Measurements from ENCODE around the gene OR10P1. TPM values are rescaled to one million over a fixed set of nuclear protein-coding genes. Genes with fewer than 3 reads are reported as not detected.

Gene OR10P1
- total RNA-seq, 1 donor from 2014 or later, result not detected

- no peaks in the 10 kb centered on the region for H3K4me1 ChIP-seq
- intact Hi-C loops (cut with DNase I), result no loop called here
- no peaks in the 10 kb centered on the region for H3K36me3 ChIP-seq
- no peak for DNase-seq (ENCODE audit: extremely low spot score in 2 of 2)
- H3K27me3 ChIP-seq, result no peaks in the 10 kb centered on the region
- H3K4me3 ChIP-seq, result no peak overlapping the region
- H3K9me3 ChIP-seq, result no peaks in the 10 kb centered on the region
- H3K27ac ChIP-seq, result no peak overlapping the region
- no peak for TF ChIP-seq POLR2AphosphoS5 (IDR thresholded peaks at IDR 0.05; ENCODE audit: insufficient read depth in 1 of 2, low read depth in 1 of 2)
- TF ChIP-seq CTCF (IDR thresholded peaks at IDR 0.05), result no peak
- TF ChIP-seq POLR2A (IDR thresholded peaks at IDR 0.05), result no peak
Observed at GRCh38 chr12:55629058-55629841, 7.4 kb upstream of the OR10P1 start.

DNA sequence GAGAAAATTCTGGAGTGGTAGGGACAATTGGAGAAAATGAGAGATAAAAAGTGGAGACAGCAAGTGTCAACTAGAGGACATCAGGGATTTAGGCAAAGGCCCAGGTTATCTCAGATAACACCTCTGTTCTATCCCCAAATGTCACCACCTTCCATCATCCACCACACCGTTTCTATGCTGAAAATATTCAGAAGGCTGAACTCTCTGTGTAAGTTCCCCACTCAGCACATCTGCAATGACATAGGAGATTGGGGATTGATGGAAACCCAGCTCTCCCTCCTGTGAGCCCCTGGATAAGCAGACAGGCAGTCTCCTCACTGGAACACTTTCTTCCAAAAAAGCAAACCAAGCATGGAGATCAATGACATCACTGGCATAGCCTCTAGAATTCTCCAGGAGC lies 5.6 kb upstream of the OR10P1 start:
- Histone ChIP-seq H3K9me3 (no peaks in the 10 kb centered on the region), H3K27ac (no peak overlapping the region), H3K27me3 (no peaks in the 10 kb centered on the region), H3K36me3 (no peaks in the 10 kb centered on the region), H3K4me1 (no peaks in the 10 kb centered on the region), H3K4me3 (no peak overlapping the region)
- TF ChIP-seq POLR2A (IDR thresholded peaks at IDR 0.05) (no peak), POLR2AphosphoS5 (IDR thresholded peaks at IDR 0.05; ENCODE audit: insufficient read depth in 1 of 2, low read depth in 1 of 2) (no peak)
- no peak for DNase-seq (ENCODE audit: extremely low spot score in 2 of 2)
- intact Hi-C loops (cut with DNase I), result no loop called here

GRCh38 chr12:55631733-55632132 lies 5.0 kb upstream of the OR10P1 start:
- intact Hi-C loops (cut with DNase I), result no loop called here
- no peak for TF ChIP-seq CTCF (IDR thresholded peaks at IDR 0.05)
- no peak for TF ChIP-seq POLR2A (IDR thresholded peaks at IDR 0.05)

GRCh38 chr12:55633151-55633550 lies 3.5 kb upstream of the OR10P1 start:
- TF ChIP-seq POLR2A (IDR thresholded peaks at IDR 0.05), result no peak
- H3K4me1 ChIP-seq, result no peaks in the 10 kb centered on the region
- H3K4me3 ChIP-seq, result no peak overlapping the region
- no peak overlapping the region for H3K27ac ChIP-seq
- peak in 1 of 2 donors; percentile 32 for DNase-seq (ENCODE audit: extremely low spot score in 2 of 2)
- no peaks in the 10 kb centered on the region for H3K27me3 ChIP-seq
- H3K9me3 ChIP-seq, result no peaks in the 10 kb centered on the region
- intact Hi-C loops (cut with DNase I), result no loop called here
- H3K36me3 ChIP-seq, result no peaks in the 10 kb centered on the region

More at GRCh38 chr12:55631733-55632132, 5.0 kb upstream of the OR10P1 start:
- Histone ChIP-seq H3K4me1 (no peaks in the 10 kb centered on the region), H3K27me3 (no peaks in the 10 kb centered on the region), H3K4me3 (no peak overlapping the region), H3K27ac (no peak overlapping the region), H3K9me3 (no peaks in the 10 kb centered on the region), H3K36me3 (no peaks in the 10 kb centered on the region)
- peak in 1 of 2 donors; percentile 67 for DNase-seq (ENCODE audit: extremely low spot score in 2 of 2)

GRCh38 chr12:55636116-55636655 lies 506 bp upstream of the OR10P1 start:
- Histone ChIP-seq H3K27ac (no peak overlapping the region), H3K4me1 (no peaks in the 10 kb centered on the region), H3K36me3 (no peaks in the 10 kb centered on the region), H3K4me3 (no peak overlapping the region), H3K9me3 (no peaks in the 10 kb centered on the region), H3K27me3 (no peaks in the 10 kb centered on the region)
- TF ChIP-seq POLR2AphosphoS5 (IDR thresholded peaks at IDR 0.05; ENCODE audit: insufficient read depth in 1 of 2, low read depth in 1 of 2), result no peak
- no peak for TF ChIP-seq POLR2A (IDR thresholded peaks at IDR 0.05)
- TF ChIP-seq CTCF (IDR thresholded peaks at IDR 0.05), result no peak
- peak in 1 of 2 donors; percentile 29 for DNase-seq (ENCODE audit: extremely low spot score in 2 of 2)
- intact Hi-C loops (cut with DNase I), result no loop called here

- Histone ChIP-seq H3K4me1 (no peaks in the 10 kb centered on the region), H3K27ac (no peak overlapping the region), H3K9me3 (no peaks in the 10 kb centered on the region), H3K36me3 (no peaks in the 10 kb centered on the region), H3K4me3 (no peak overlapping the region), H3K27me3 (no peaks in the 10 kb centered on the region)
- intact Hi-C loops (cut with DNase I), result no loop called here
- TF ChIP-seq POLR2AphosphoS5 (IDR thresholded peaks at IDR 0.05; ENCODE audit: insufficient read depth in 1 of 2, low read depth in 1 of 2) (no peak), POLR2A (IDR thresholded peaks at IDR 0.05) (no peak), CTCF (IDR thresholded peaks at IDR 0.05) (no peak)
- DNase-seq (ENCODE audit: extremely low spot score in 2 of 2), result peak in 1 of 2 donors; percentile 67
Observed at GRCh38 chr12:55637467-55637866, 775 bp downstream of the OR10P1 start.

Data from vagina (tissue), 2 donors.